ENCODE results near the gene CREBRF. TPM values are rescaled to one million over a fixed set of nuclear protein-coding genes. Genes with fewer than 3 reads are reported as not detected.

The CREBRF gene
- total and polyA plus RNA-seq, 2 of the 4 experiments (the other 2 are of a cell fraction): 3.2 to 16.1 TPM

DNA sequence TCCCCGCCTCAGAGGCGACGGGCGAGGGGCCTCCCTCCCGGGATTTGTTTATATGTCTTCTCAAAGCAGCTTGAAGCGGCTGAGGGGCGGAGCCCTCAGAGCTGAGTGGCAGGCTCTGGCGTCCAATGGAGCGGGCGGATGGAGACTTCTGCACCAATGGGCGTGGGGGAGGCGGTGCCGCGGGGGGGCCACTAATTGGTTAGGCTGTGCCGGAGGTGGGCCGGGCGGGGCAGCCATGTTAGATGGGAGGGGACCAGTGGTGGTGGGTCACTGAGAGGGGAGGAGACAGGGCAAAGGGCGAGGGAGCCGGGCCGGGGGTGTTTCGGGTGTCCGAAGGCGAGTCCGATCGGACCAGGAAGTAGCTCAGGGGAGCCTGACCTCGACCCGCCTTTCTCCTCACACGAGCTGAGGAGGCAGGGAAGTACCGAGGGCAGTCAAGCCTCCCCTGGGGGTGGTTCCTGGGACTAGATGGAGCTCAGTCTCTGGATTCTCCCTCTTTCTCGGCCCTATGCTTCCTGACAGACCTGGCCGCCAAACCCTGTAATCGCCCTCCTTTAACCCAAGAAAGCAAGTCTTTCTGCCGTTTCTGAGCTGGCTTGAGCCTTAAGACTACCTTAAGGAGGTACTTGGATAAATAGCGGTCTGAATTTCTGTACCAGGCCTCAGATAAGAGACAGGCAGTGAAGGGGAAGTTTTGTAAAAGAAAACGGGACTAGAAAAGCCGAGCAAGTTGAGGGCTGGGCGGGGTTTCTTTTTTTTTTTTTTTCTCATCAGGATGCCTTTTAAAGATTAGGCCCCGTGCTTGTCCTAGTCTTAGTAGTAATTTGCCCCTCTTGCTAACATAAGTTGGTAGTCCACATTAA lies 1.1 kb downstream of the CREBRF start (continued):
- TF ChIP-seq ELK1 (IDR thresholded peaks at IDR 0.05; ENCODE audit: borderline replicate concordance, low read depth, low read length): no peak
- TF ChIP-seq RFX5 (IDR thresholded peaks at IDR 0.05; ENCODE audit: low read depth, low read length): no peak
- no peak for TF ChIP-seq MAFK (IDR thresholded peaks at IDR 0.05; ENCODE audit: low read depth, low read length)
- no peak for TF ChIP-seq RCOR1 (IDR thresholded peaks at IDR 0.05; ENCODE audit: insufficient replicate concordance, low read length)

Data from IMR-90 (cell line).